Measurements from ENCODE around the gene DOCK4.

Gene DOCK4

DNA sequence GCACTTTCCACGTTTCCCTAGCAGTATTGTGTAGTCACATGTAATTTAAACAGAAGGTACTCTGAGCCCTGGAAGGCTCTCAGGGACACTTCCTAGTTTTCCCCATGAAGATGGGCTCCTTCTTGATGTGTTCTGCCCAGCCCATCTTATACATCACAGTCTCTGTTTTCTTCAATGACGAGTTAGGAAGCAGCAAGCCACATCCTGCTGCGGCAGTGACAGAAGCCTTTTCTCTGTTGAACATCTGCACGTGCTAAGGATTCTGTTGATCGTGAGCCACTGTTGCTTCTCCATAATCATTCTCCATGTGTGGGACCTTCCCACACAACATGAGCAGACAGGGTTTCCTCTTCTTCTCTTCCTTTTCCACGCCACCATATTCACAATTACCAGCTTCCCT lies 346.0 kb downstream of the DOCK4 start:
- H3K9ac ChIP-seq (ENCODE audit: insufficient read length, low read depth) = no peak overlapping the region
- no peak overlapping the region for H3K4me3 ChIP-seq (ENCODE audit: insufficient read length, low read depth)
- peaks cover 2% of the 10 kb centered on the region for H3K4me1 ChIP-seq (ENCODE audit: insufficient read depth, insufficient read length)
- H3K36me3 ChIP-seq (ENCODE audit: insufficient read depth, insufficient read length, low read length) = no peaks in the 10 kb centered on the region
- no peaks in the 10 kb centered on the region for H3K27me3 ChIP-seq (ENCODE audit: insufficient read depth, insufficient read length)
- DNase-seq (ENCODE audit: low read depth, low spot score) = no peak
- no peaks in the 10 kb centered on the region for H3K9me3 ChIP-seq (ENCODE audit: insufficient read depth, low read length)
- TF ChIP-seq ZNF274 (IDR thresholded peaks at IDR 0.05; ENCODE audit: low read depth, low read length) (no peak), YY1 (IDR thresholded peaks at IDR 0.05; ENCODE audit: insufficient read depth, insufficient read length) (no peak), SUZ12 (IDR thresholded peaks at IDR 0.05; ENCODE audit: extremely low read depth, insufficient read depth, insufficient read length) (no peak)

GRCh38 chr7:111858331-111858730 lies 347.9 kb downstream of the DOCK4 start:
- no peaks in the 10 kb centered on the region for H3K27me3 ChIP-seq (ENCODE audit: insufficient read depth, insufficient read length)
- no peak for TF ChIP-seq ZNF274 (IDR thresholded peaks at IDR 0.05; ENCODE audit: low read depth, low read length)
- no peak for TF ChIP-seq SUZ12 (IDR thresholded peaks at IDR 0.05; ENCODE audit: extremely low read depth, insufficient read depth, insufficient read length)
- no peak for TF ChIP-seq YY1 (IDR thresholded peaks at IDR 0.05; ENCODE audit: insufficient read depth, insufficient read length)
- H3K4me3 ChIP-seq (ENCODE audit: insufficient read length, low read depth) = no peak overlapping the region
- peaks cover 2% of the 10 kb centered on the region for H3K4me1 ChIP-seq (ENCODE audit: insufficient read depth, insufficient read length)
- DNase-seq (ENCODE audit: low read depth, low spot score) = no peak
- H3K36me3 ChIP-seq (ENCODE audit: insufficient read depth, insufficient read length, low read length) = no peaks in the 10 kb centered on the region
- H3K9ac ChIP-seq (ENCODE audit: insufficient read length, low read depth) = no peak overlapping the region
- no peaks in the 10 kb centered on the region for H3K9me3 ChIP-seq (ENCODE audit: insufficient read depth, low read length)

DNA sequence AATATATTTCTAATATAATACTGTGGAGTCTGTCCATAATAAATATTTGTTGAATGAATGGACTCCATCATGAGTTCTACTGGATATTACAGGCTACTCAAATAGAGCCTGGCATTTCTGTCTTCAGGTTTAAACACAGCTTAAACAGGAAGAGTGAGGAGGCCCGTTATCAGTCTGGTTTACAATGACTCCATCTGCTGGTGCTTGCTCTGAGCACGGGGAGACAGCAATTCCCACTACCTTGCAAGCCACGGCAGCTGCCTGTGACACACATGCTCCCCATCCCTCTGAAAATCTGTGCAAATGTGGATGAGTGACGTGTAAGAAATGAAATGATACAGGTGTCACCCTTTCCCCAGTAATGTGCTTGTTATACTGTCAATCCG lies 350.4 kb downstream of the DOCK4 start:
- no peaks in the 10 kb centered on the region for H3K27me3 ChIP-seq (ENCODE audit: insufficient read depth, insufficient read length)
- no peak overlapping the region for H3K4me3 ChIP-seq (ENCODE audit: insufficient read length, low read depth)
- H3K9ac ChIP-seq (ENCODE audit: insufficient read length, low read depth) = no peak overlapping the region
- DNase-seq (ENCODE audit: low read depth, low spot score) = no peak
- H3K9me3 ChIP-seq (ENCODE audit: insufficient read depth, low read length) = no peaks in the 10 kb centered on the region
- H3K4me1 ChIP-seq (ENCODE audit: insufficient read depth, insufficient read length) = peaks cover 2% of the 10 kb centered on the region
- TF ChIP-seq YY1 (IDR thresholded peaks at IDR 0.05; ENCODE audit: insufficient read depth, insufficient read length) = no peak
- no peaks in the 10 kb centered on the region for H3K36me3 ChIP-seq (ENCODE audit: insufficient read depth, insufficient read length, low read length)

GRCh38 chr7:111855161-111855841 lies 350.9 kb downstream of the DOCK4 start:
- Histone ChIP-seq H3K9ac (ENCODE audit: insufficient read length, low read depth) (no peak overlapping the region), H3K4me1 (ENCODE audit: insufficient read depth, insufficient read length) (peaks cover 2% of the 10 kb centered on the region), H3K36me3 (ENCODE audit: insufficient read depth, insufficient read length, low read length) (no peaks in the 10 kb centered on the region), H3K27me3 (ENCODE audit: insufficient read depth, insufficient read length) (no peaks in the 10 kb centered on the region), H3K9me3 (ENCODE audit: insufficient read depth, low read length) (peaks cover 5% of the 10 kb centered on the region; the same call in 1 of the 2 replicates), H3K4me3 (ENCODE audit: insufficient read length, low read depth) (no peak overlapping the region)
- no peak for TF ChIP-seq YY1 (IDR thresholded peaks at IDR 0.05; ENCODE audit: insufficient read depth, insufficient read length)
- TF ChIP-seq ZNF274 (IDR thresholded peaks at IDR 0.05; ENCODE audit: low read depth, low read length) = no peak
- DNase-seq (ENCODE audit: low read depth, low spot score) = peak; percentile 70

- no peak for DNase-seq (ENCODE audit: low read depth, low spot score)
- no peaks in the 10 kb centered on the region for H3K27me3 ChIP-seq (ENCODE audit: insufficient read depth, insufficient read length)
- TF ChIP-seq YY1 (IDR thresholded peaks at IDR 0.05; ENCODE audit: insufficient read depth, insufficient read length) (no peak), ZNF274 (IDR thresholded peaks at IDR 0.05; ENCODE audit: low read depth, low read length) (no peak), SUZ12 (IDR thresholded peaks at IDR 0.05; ENCODE audit: extremely low read depth, insufficient read depth, insufficient read length) (no peak)
- H3K4me1 ChIP-seq (ENCODE audit: insufficient read depth, insufficient read length) = peaks cover 2% of the 10 kb centered on the region
- H3K36me3 ChIP-seq (ENCODE audit: insufficient read depth, insufficient read length, low read length) = no peaks in the 10 kb centered on the region
- no peak overlapping the region for H3K9ac ChIP-seq (ENCODE audit: insufficient read length, low read depth)
- H3K9me3 ChIP-seq (ENCODE audit: insufficient read depth, low read length) = peaks cover 8% of the 10 kb centered on the region; the same call in 1 of the 2 replicates
- no peak overlapping the region for H3K4me3 ChIP-seq (ENCODE audit: insufficient read length, low read depth)
Observed at GRCh38 chr7:111853201-111853990, 352.8 kb downstream of the DOCK4 start.

DNA sequence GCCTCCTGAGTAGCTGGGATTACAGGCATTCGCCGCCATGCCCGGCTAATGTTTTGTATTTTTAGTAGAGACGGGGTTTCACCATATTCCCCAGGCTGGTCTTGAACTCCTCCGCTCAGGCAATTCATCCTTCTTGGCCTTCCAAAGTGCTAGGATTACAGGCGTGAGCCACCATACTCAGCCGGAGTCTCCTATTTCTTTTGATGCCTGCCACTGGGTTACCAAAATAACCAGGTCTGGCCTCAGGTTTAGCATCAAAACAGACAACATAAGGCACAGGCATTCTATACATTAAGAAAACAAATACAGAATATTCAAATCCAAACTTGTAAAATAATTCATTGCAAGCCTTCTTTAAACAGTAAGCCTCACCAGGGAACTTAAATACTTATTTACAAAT lies 354.1 kb downstream of the DOCK4 start:
- TF ChIP-seq ZNF274 (IDR thresholded peaks at IDR 0.05; ENCODE audit: low read depth, low read length) = no peak
- no peak for TF ChIP-seq SUZ12 (IDR thresholded peaks at IDR 0.05; ENCODE audit: extremely low read depth, insufficient read depth, insufficient read length)
- no peak for TF ChIP-seq YY1 (IDR thresholded peaks at IDR 0.05; ENCODE audit: insufficient read depth, insufficient read length)
- no peak overlapping the region for H3K9ac ChIP-seq (ENCODE audit: insufficient read length, low read depth)
- peaks cover 8% of the 10 kb centered on the region; the same call in 1 of the 2 replicates for H3K9me3 ChIP-seq (ENCODE audit: insufficient read depth, low read length)
- no peaks in the 10 kb centered on the region for H3K36me3 ChIP-seq (ENCODE audit: insufficient read depth, insufficient read length, low read length)
- peaks cover 2% of the 10 kb centered on the region for H3K4me1 ChIP-seq (ENCODE audit: insufficient read depth, insufficient read length)
- no peak overlapping the region for H3K4me3 ChIP-seq (ENCODE audit: insufficient read length, low read depth)
- no peak for DNase-seq (ENCODE audit: low read depth, low spot score)
- no peaks in the 10 kb centered on the region for H3K27me3 ChIP-seq (ENCODE audit: insufficient read depth, insufficient read length)

- no peaks in the 10 kb centered on the region for H3K36me3 ChIP-seq (ENCODE audit: insufficient read depth, insufficient read length, low read length)
- no peak for DNase-seq (ENCODE audit: low read depth, low spot score)
- H3K27me3 ChIP-seq (ENCODE audit: insufficient read depth, insufficient read length) = no peaks in the 10 kb centered on the region
- H3K9me3 ChIP-seq (ENCODE audit: insufficient read depth, low read length) = peaks cover 8% of the 10 kb centered on the region; the same call in 1 of the 2 replicates
- no peak overlapping the region for H3K4me3 ChIP-seq (ENCODE audit: insufficient read length, low read depth)
- TF ChIP-seq YY1 (IDR thresholded peaks at IDR 0.05; ENCODE audit: insufficient read depth, insufficient read length) (no peak), SUZ12 (IDR thresholded peaks at IDR 0.05; ENCODE audit: extremely low read depth, insufficient read depth, insufficient read length) (no peak), ZNF274 (IDR thresholded peaks at IDR 0.05; ENCODE audit: low read depth, low read length) (no peak)
- H3K4me1 ChIP-seq (ENCODE audit: insufficient read depth, insufficient read length) = no peaks in the 10 kb centered on the region
- H3K9ac ChIP-seq (ENCODE audit: insufficient read length, low read depth) = no peak overlapping the region
Observed at GRCh38 chr7:111846898-111847297, 359.3 kb downstream of the DOCK4 start.

All from NT2/D1 (cell line).